Right ventricle myocardium superior (tissue), 1 donor: ENCODE data around the gene TMEM52. TPM values are rescaled to one million over a fixed set of nuclear protein-coding genes. Genes with fewer than 3 reads are reported as not detected.

Source experiments
- ATAC-seq: fragments of 200-7000 bp; cut with Tn5 transposase; one replicate; pipeline ENCODE4 v1.9.1; 2020; ENCODE audit warnings: mild to moderate bottlenecking; ENCODE audit not compliant: poor library complexity
- DNase-seq: peaks from one replicate; pipeline ENCODE4 v3.0.0-alpha.2; 2020
- intact Hi-C: fragments of 100-400 bp; cut with DNase I; formaldehyde crosslinking; loops from one replicate; pipeline ENCODE4 v1.11.2; 2022
- total RNA-seq: library from RNA; stranded (reverse); fragmentation: NEBNext Ultra II Directional; extraction: Animal tissue kit (Norgen Biotek cat#: 25700); gene quantifications from one replicate; pipeline ENCODE4 v1.2.1, GENCODE V29; 2021
- donor health status: DM: no; HTN: yes; CAD: no; lungs with severe emphysema.

The TMEM52 gene
- total RNA-seq, 1 donor from 2014 or later = 2.1 TPM

GRCh38 chr1:1920057-1920607 lies 1.1 kb upstream of the TMEM52 start:
- ATAC-seq = no peak
- intact Hi-C loops = no loop called here
- DNase-seq = no peak

GRCh38 chr1:1919304-1920056 lies 401 bp upstream of the TMEM52 start:
- intact Hi-C loops = no loop called here
- ATAC-seq (peak; percentile 92), DNase-seq (peak; percentile 99)

GRCh38 chr1:1917995-1918900 lies 831 bp downstream of the TMEM52 start:
- DNase-seq (no peak), ATAC-seq (no peak)
- intact Hi-C loops = no loop called here

GRCh38 chr1:1917304-1917976 lies 1.6 kb downstream of the TMEM52 start:
- intact Hi-C loops = no loop called here
- ATAC-seq (no peak), DNase-seq (no peak)

GRCh38 chr1:1916851-1917251 lies 2.2 kb downstream of the TMEM52 start:
- DNase-seq (no peak), ATAC-seq (no peak)
- intact Hi-C loops = no loop called here

- intact Hi-C loops = no loop called here
- ATAC-seq (no peak), DNase-seq (no peak)
Observed at GRCh38 chr1:1915911-1916840, 2.9 kb downstream of the TMEM52 start.

GRCh38 chr1:1914971-1915692 lies 3.9 kb downstream of the TMEM52 start, which contains the start of gene CALML6:
Gene CALML6, plus strand, starts transcription at chr1:1915260. Its CDS starts 21 bp downstream, at chr1:1915281.
- intact Hi-C loops = no loop called here
- ATAC-seq = no peak
- no peak for DNase-seq

- intact Hi-C loops = no loop called here
Observed at GRCh38 chr1:1914101-1914970, 4.7 kb downstream of the TMEM52 start.

GRCh38 chr1:1911350-1912041 lies 7.6 kb downstream of the TMEM52 start:
- intact Hi-C loops = no loop called here
- no peak for ATAC-seq
- no peak for DNase-seq

More at GRCh38 chr1:1914101-1914970, 4.7 kb downstream of the TMEM52 start:
- no peak for ATAC-seq
- no peak for DNase-seq

- intact Hi-C loops = no loop called here
- ATAC-seq (no peak), DNase-seq (no peak)
Observed at GRCh38 chr1:1910651-1911331, 8.3 kb downstream of the TMEM52 start.

- intact Hi-C loops = no loop called here
- ATAC-seq (no peak), DNase-seq (no peak)
Observed at GRCh38 chr1:1910033-1910465, 9.0 kb downstream of the TMEM52 start.

GRCh38 chr1:1908506-1908791 lies 10.6 kb downstream of the TMEM52 start:
- DNase-seq = no peak
- ATAC-seq = no peak
- intact Hi-C loops = loop anchor here (5.0 kb wide), 1 partner anchor 131 kb away; the partner anchor contains the start of gene NADK

- intact Hi-C loops = loop anchor here (5.0 kb wide), 1 partner anchor 130 kb away; the partner anchor contains the start of gene NADK
- no peak for DNase-seq
- no peak for ATAC-seq
Observed at GRCh38 chr1:1907098-1907736, 11.9 kb downstream of the TMEM52 start.

GRCh38 chr1:1906185-1907097 lies 12.6 kb downstream of the TMEM52 start:
- intact Hi-C loops = loop anchor here (5.0 kb wide), 1 partner anchor 129 kb away; the partner anchor contains the start of gene NADK
- DNase-seq (peak; percentile 93), ATAC-seq (peak; percentile 72)
